ENCODE data around the gene CFAP46. TPM values are rescaled to one million over a fixed set of nuclear protein-coding genes. Genes with fewer than 3 reads are reported as not detected.

CFAP46 gene
- total and polyA plus RNA-seq, 9 of the 15 experiments (the other 6 are each of a cell fraction or from before 2014, with no cell fraction given): not detected

DNA sequence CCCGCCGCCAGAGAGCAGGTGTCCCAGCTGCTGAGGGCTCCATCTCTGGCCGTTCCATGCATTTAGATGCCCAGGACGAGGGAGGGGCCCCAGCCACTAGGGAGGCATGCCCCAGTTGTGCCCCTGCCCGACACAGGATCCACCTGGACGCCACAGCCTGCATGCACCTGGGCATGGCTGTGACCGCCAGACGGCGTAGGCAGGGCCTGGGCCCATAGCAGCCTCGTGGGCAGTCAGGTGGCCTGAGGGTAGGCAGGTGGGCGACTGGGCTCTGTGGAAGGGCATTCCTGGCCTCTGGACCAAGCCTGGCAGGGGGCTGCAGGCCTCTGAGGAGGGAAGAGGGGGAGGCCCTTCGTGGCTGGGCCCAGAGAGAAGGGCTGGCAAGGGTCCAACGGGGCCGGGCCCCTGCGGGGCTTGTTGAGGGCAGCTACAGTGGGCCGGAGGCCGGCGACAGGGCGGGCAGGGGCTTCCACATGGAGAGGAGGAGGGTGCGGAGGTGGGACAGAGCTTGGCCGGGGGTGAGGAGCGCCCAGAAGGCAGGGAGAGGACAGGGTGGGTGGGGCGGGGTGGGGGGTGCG, 80.4 kb downstream of the CFAP46 start (continued):
- TF ChIP-seq HCFC1 (IDR thresholded peaks at IDR 0.05; ENCODE audit: low read depth, low read length) (no peak), FOXA1 (IDR thresholded peaks at IDR 0.05; ENCODE audit: borderline replicate concordance) (no peak), ELF1 (tag; IDR thresholded peaks at IDR 0.05) (no peak)

DNA sequence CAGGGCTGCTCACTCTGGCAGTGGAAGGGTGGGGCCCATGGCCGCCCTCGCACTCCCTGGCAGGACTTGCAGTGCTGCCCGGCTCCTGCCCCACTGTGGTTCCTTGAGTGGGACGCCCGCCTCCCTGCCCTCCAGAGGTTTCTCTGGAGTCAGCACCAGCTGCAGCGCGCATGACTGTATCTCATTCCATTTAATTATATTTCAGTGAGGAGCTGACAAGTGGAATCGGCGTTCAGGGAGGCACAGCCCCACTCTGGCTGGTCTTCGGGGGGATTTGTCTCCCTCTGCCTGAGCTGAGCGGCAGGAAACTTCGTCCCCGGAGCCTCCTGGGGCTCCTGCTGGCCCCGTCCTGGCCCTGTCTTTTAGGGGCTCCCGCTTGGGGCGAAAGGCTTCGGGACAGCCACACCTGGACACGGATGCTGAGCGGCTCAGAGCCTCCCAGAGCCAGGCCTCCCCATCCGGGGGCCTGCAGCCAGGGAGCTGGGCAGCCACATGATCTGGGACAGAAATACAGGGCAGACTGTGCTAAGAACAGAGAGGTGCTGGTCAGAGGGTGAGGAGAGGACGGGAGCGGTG, 81.2 kb downstream of the CFAP46 start:
- Histone ChIP-seq H3K79me2 (ENCODE audit: control insufficient read depth, insufficient read depth, low read length) (no peaks in the 10 kb centered on the region), H3K27me3 (ENCODE audit: control insufficient read depth in 2 of 2, insufficient read depth in 2 of 2, low read length in 2 of 2) (peaks cover 0 to 53% of the 10 kb centered on the region in 2 experiments; a peak in 2 of 5 replicates), H2AFZ (ENCODE audit: low read depth, low read length) (no peak overlapping the region), H3K36me3 (ENCODE audit: control insufficient read depth, insufficient read depth, low read length) (no peaks in the 10 kb centered on the region), H3K9me3 (replicated peaks; ENCODE audit: control insufficient read depth, insufficient read depth, low read depth, low read length) (no peaks in the 10 kb centered on the region), H3K4me2 (ENCODE audit: insufficient read depth, low read length) (no peak overlapping the region), H4K20me1 (replicated peaks; ENCODE audit: control insufficient read depth, insufficient read depth, low read length) (no peaks in the 10 kb centered on the region; the same call in 1 of the 2 replicates), H3K9me1 (ENCODE audit: control insufficient read depth, insufficient read depth, low read length) (no peaks in the 10 kb centered on the region), H3K27ac (ENCODE audit: extremely low read depth, low read depth, low read length) (no peak overlapping the region), H3K9ac (ENCODE audit: insufficient read depth in 1 of 2, low read depth in 2 of 2, low read length in 2 of 2) (no peak overlapping the region), H3K4me1 (replicated peaks in 1 of 2; ENCODE audit: control insufficient read depth in 2 of 2, insufficient read depth in 2 of 2, low read length in 2 of 2) (0 out of 5 replicates have a peak, but pooled peaks cover 0 to 4% of the 10 kb centered on the region in 2 experiments), H3K4me3 (no peak overlapping the region)
- DNase-seq (ENCODE audit: extremely low read depth in 1 of 4, low spot score in 3 of 4) (no peak), ATAC-seq (no peak), FAIRE-seq (no peak)
- ChIA-PET POLR2A (interaction anchor here (0.6 kb wide), 1 partner anchor 1050 kb away, joined by 3 read pairs; no protein-coding TSS in a partner anchor), CTCF (ENCODE audit: low intra/inter-chr PET ratio) (no interaction called here)
- BruUV-seq (replicated peaks): no TSS peak
- in situ Hi-C loops (cut with MboI): no loop called here
- intact Hi-C loops (cut with micrococcal nuclease): no loop called here
- 1% methylated on average over 13 of the region's 22 CpGs for WGBS (ENCODE audit: insufficient coverage, low coverage, missing lambda C conversion rate)
- TF ChIP-seq ZNF589 (CRISPR knock-in tag; IDR thresholded peaks at IDR 0.05; ENCODE audit: low read depth): no peak
- no peak for TF ChIP-seq KAT7 (CRISPR knock-in tag; IDR thresholded peaks at IDR 0.05; ENCODE audit: borderline replicate concordance)
- TF ChIP-seq ZNF282 (CRISPR knock-in tag; IDR thresholded peaks at IDR 0.05): no peak
- TF ChIP-seq ZNF586 (CRISPR knock-in tag; conservative IDR thresholded peaks at IDR 0.05): no peak
- TF ChIP-seq, protein P1, sequence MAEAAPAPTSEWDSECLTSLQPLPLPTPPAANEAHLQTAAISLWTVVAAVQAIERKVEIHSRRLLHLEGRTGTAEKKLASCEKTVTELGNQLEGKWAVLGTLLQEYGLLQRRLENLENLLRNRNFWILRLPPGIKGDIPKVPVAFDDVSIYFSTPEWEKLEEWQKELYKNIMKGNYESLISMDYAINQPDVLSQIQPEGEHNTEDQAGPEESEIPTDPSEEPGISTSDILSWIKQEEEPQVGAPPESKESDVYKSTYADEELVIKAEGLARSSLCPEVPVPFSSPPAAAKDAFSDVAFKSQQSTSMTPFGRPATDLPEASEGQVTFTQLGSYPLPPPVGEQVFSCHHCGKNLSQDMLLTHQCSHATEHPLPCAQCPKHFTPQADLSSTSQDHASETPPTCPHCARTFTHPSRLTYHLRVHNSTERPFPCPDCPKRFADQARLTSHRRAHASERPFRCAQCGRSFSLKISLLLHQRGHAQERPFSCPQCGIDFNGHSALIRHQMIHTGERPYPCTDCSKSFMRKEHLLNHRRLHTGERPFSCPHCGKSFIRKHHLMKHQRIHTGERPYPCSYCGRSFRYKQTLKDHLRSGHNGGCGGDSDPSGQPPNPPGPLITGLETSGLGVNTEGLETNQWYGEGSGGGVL (CRISPR knock-in tag; IDR thresholded peaks at IDR 0.05): no peak
- TF ChIP-seq, protein P2, sequence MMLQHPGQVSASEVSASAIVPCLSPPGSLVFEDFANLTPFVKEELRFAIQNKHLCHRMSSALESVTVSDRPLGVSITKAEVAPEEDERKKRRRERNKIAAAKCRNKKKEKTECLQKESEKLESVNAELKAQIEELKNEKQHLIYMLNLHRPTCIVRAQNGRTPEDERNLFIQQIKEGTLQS (IDR thresholded peaks at IDR 0.05): no peak
- TF ChIP-seq, protein P2 (CRISPR knock-in tag; conservative IDR thresholded peaks at IDR 0.05): no peak
- TF ChIP-seq HCFC1 (IDR thresholded peaks at IDR 0.05; ENCODE audit: low read depth, low read length): no peak
- no peak for TF ChIP-seq ZKSCAN3 (CRISPR knock-in tag; IDR thresholded peaks at IDR 0.05)
- TF ChIP-seq RHOXF2B (CRISPR knock-in tag; conservative IDR thresholded peaks at IDR 0.05): no peak
- TF ChIP-seq ZFX (CRISPR knock-in tag; IDR thresholded peaks at IDR 0.05): no peak
- TF ChIP-seq C11orf30 (IDR thresholded peaks at IDR 0.05; ENCODE audit: low read depth): no peak
- TF ChIP-seq SREBF1 (IDR thresholded peaks at IDR 0.05; ENCODE audit: borderline replicate concordance, low read depth, low read length): no peak
- no peak for TF ChIP-seq ZNF445 (CRISPR knock-in tag; IDR thresholded peaks at IDR 0.05; ENCODE audit: low read depth)
- TF ChIP-seq, protein P3, sequence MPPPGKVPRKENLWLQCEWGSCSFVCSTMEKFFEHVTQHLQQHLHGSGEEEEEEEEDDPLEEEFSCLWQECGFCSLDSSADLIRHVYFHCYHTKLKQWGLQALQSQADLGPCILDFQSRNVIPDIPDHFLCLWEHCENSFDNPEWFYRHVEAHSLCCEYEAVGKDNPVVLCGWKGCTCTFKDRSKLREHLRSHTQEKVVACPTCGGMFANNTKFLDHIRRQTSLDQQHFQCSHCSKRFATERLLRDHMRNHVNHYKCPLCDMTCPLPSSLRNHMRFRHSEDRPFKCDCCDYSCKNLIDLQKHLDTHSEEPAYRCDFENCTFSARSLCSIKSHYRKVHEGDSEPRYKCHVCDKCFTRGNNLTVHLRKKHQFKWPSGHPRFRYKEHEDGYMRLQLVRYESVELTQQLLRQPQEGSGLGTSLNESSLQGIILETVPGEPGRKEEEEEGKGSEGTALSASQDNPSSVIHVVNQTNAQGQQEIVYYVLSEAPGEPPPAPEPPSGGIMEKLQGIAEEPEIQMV (tag; conservative IDR thresholded peaks at IDR 0.05; ENCODE audit: low read depth): no peak
- no peak for TF ChIP-seq RUNX1 (IDR thresholded peaks at IDR 0.05; ENCODE audit: low read depth)
